Neural cell (in vitro differentiated cells): ENCODE data around the gene PKP3. TPM values are rescaled to one million over a fixed set of nuclear protein-coding genes. Genes with fewer than 3 reads are reported as not detected.

Experiments
- H2AFZ ChIP-seq: fragments of 200-600, 300-800 bp; sonication (generic), shearing (Covaris generic); 2 replicates; pipeline ENCODE4 v1.6.0; 2014; ENCODE audit warnings: low read depth, mild to moderate bottlenecking, antibody characterized with exemption, low read length, moderate library complexity
- H3F3A ChIP-seq: fragments of 200-600 bp; shearing (Covaris generic); 2 replicates; pipeline ENCODE4 v1.6.1; 2016; ENCODE audit warnings: mild to moderate bottlenecking, moderate library complexity, mixed read lengths, antibody characterized with exemption, low read length; ENCODE audit not compliant: insufficient read depth, poor library complexity, severe bottlenecking
- H3K27ac ChIP-seq: fragments of 200-600, 300-800 bp; sonication (generic), shearing (Covaris generic); 2 replicates; pipeline ENCODE4 v1.5.1; 2014; ENCODE audit warnings: mild to moderate bottlenecking, low read length, moderate library complexity
- H3K27me3 ChIP-seq: fragments of 300-800, 200-600 bp; sonication (generic), shearing (Covaris generic); 2 replicates; pipeline ENCODE4 v1.6.0; 2014; ENCODE audit warnings: mild to moderate bottlenecking, low read depth, low read length, moderate library complexity; ENCODE audit not compliant: insufficient read depth
- H3K36me3 ChIP-seq: fragments of 300-800, 200-600 bp; sonication (generic), shearing (Covaris generic); 2 replicates; pipeline ENCODE4 v1.5.1; 2014; ENCODE audit warnings: mild to moderate bottlenecking, antibody characterized with exemption, low read length, moderate library complexity; ENCODE audit not compliant: insufficient read depth
- H3K4me2 ChIP-seq: fragments of 300-800, 200-600 bp; sonication (generic), shearing (Covaris generic); 2 replicates; pipeline ENCODE4 v1.6.0; 2014; ENCODE audit warnings: mild to moderate bottlenecking, low read length
- H3K4me3 ChIP-seq: fragments of 300-800, 200-600 bp; sonication (generic), shearing (Covaris generic); 2 replicates; pipeline ENCODE4 v1.5.1; 2014; ENCODE audit warnings: mild to moderate bottlenecking, low read length, moderate library complexity
- H3K79me2 ChIP-seq: fragments of 200-600 bp; shearing (Covaris generic); replicated peaks from 2 replicates; pipeline ENCODE4 v1.6.0; 2014; ENCODE audit warnings: mild to moderate bottlenecking, low read length, moderate library complexity; ENCODE audit not compliant: insufficient read depth
- H3K9ac ChIP-seq: fragments of 300-800, 200-600 bp; sonication (generic), shearing (Covaris generic); 2 replicates; pipeline ENCODE4 v1.6.1; 2016; ENCODE audit warnings: mild to moderate bottlenecking, low read length, mixed read lengths
- H3K9me2 ChIP-seq: fragments of 200-600 bp; shearing (Covaris generic); 2 replicates; pipeline ENCODE4 v1.6.1; 2016; ENCODE audit warnings: mild to moderate bottlenecking, low read length, mixed read lengths; ENCODE audit not compliant: insufficient read depth
- H3K9me3 ChIP-seq: fragments of 200-600, 300-800 bp; sonication (generic), shearing (Covaris generic); 2 replicates; pipeline ENCODE4 v1.6.1; 2016; ENCODE audit warnings: mild to moderate bottlenecking, mixed run types, low read length, moderate library complexity, mixed read lengths
- H4K20me1 ChIP-seq: fragments of 200-600 bp; shearing (Covaris generic); 2 replicates; pipeline ENCODE4 v1.6.1; 2016; ENCODE audit warnings: mild to moderate bottlenecking, mixed run types; ENCODE audit not compliant: insufficient read depth
- CTCF ChIP-seq: fragments of 450-650 bp; IDR thresholded peaks from 2 replicates; pipeline ENCODE4 v1.5.1; 2014; ENCODE audit warnings: antibody characterized with exemption, mild to moderate bottlenecking, moderate library complexity; ENCODE audit not compliant: poor library complexity, severe bottlenecking
- EP300 ChIP-seq: fragments of 450-650 bp; conservative IDR thresholded peaks from 2 replicates; pipeline ENCODE4 v1.6.1; 2014; ENCODE audit warnings: antibody characterized with exemption, mild to moderate bottlenecking, moderate library complexity; ENCODE audit not compliant: poor library complexity, severe bottlenecking
- EZH2 ChIP-seq: fragments of 200-600, 300-800 bp; shearing (Covaris generic), sonication (generic); IDR thresholded peaks from 2 replicates; pipeline ENCODE4 v1.6.1; 2014; ENCODE audit warnings: antibody characterized with exemption, low read length, borderline replicate concordance, mild to moderate bottlenecking; ENCODE audit not compliant: insufficient read depth, poor library complexity, severe bottlenecking
- POLR2AphosphoS5 ChIP-seq: IDR thresholded peaks from 2 replicates; pipeline ENCODE4 v1.6.1; 2012
- RAD21 ChIP-seq: fragments of 450-650 bp; conservative IDR thresholded peaks from 2 replicates; pipeline ENCODE4 v1.6.1; 2014; ENCODE audit warnings: antibody characterized with exemption, mild to moderate bottlenecking, moderate library complexity
- REST ChIP-seq: IDR thresholded peaks from 2 replicates; pipeline ENCODE4 v1.6.1; 2012; ENCODE audit warnings: borderline replicate concordance
- SMC3 ChIP-seq: fragments of 450-650 bp; conservative IDR thresholded peaks from 2 replicates; pipeline ENCODE4 v1.6.1; 2014; ENCODE audit warnings: antibody characterized with exemption, mild to moderate bottlenecking, moderate library complexity; ENCODE audit not compliant: poor library complexity
- polyA plus RNA-seq: library from polyadenylated mRNA; depleted of rRNA; stranded (reverse); fragments of >200 nt; gene quantifications from 2 replicates; pipeline ENCODE4 v1.2.3, GENCODE V29; 2014

The PKP3 gene
- polyA plus RNA-seq, 1 donor from 2014 or later = not detected

- H3K27ac ChIP-seq = no peak overlapping the region
Measured at GRCh38 chr11:416051-416756, 22.2 kb downstream of the PKP3 start.

GRCh38 chr11:416757-417621, 23.0 kb downstream of the PKP3 start:
- Histone ChIP-seq H3K4me3 (peak overlapping the region; percentile 66), H3K79me2 (no peaks in the 10 kb centered on the region), H3K9me3 (no peaks in the 10 kb centered on the region), H2AFZ (no peak overlapping the region), H3K9me2 (no peaks in the 10 kb centered on the region), H4K20me1 (no peaks in the 10 kb centered on the region), H3K27ac (no peak overlapping the region), H3F3A (no peaks in the 10 kb centered on the region), H3K9ac (peak overlapping the region; percentile 16), H3K4me2 (no peak overlapping the region), H3K36me3 (no peaks in the 10 kb centered on the region), H3K27me3 (peaks cover 37% of the 10 kb centered on the region)
- TF ChIP-seq CTCF (no peak), EP300 (no peak), SMC3 (no peak), EZH2 (peak; percentile 49), REST (no peak)

More at GRCh38 chr11:416051-416756, 22.2 kb downstream of the PKP3 start:
- no peak overlapping the region for H3K4me2 ChIP-seq
- no peak overlapping the region for H2AFZ ChIP-seq
- no peaks in the 10 kb centered on the region for H3K36me3 ChIP-seq
- no peaks in the 10 kb centered on the region for H4K20me1 ChIP-seq
- no peaks in the 10 kb centered on the region for H3K9me3 ChIP-seq
- H3K4me3 ChIP-seq = peak overlapping the region; percentile 66
- peak overlapping the region; percentile 16 for H3K9ac ChIP-seq
- no peak for TF ChIP-seq RAD21
- no peak for TF ChIP-seq EZH2
- TF ChIP-seq CTCF = no peak
- no peak for TF ChIP-seq EP300
- no peak for TF ChIP-seq POLR2AphosphoS5
- no peaks in the 10 kb centered on the region for H3K79me2 ChIP-seq
- no peaks in the 10 kb centered on the region for H3F3A ChIP-seq
- no peaks in the 10 kb centered on the region for H3K9me2 ChIP-seq
- H3K27me3 ChIP-seq = peaks cover 37% of the 10 kb centered on the region
